Measurements from ENCODE around the gene SFRP2.

SFRP2 gene

DNA sequence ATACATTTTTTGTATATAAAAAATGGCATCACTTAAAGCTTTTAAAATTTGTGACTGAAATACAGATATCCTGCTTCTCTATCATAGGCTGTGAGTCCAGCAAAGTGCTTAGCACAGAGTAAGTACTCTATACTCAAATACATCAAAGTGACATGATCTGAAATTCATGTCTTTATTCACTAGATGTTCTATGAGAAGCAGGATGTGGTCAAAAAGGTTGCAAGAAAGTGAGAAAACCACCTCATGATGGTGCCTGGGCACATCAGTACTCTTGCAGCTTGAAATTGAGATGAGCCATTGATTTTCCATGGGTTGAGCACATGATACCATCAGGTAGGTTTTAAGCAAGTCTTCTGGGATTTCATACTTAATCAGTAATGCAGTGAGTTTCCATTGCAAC lies 20.4 kb upstream of the SFRP2 start:
- Histone ChIP-seq H3K27ac (ENCODE audit: low read length) (peak overlapping the region; percentile 67), H3K4me1 (ENCODE audit: insufficient read depth, low read length) (peaks cover 48% of the 10 kb centered on the region), H3K9me3 (ENCODE audit: insufficient read depth, low read length, severe bottlenecking) (no peaks in the 10 kb centered on the region), H3K4me2 (ENCODE audit: insufficient read depth, low read length) (peak overlapping the region; percentile 1; the same call in 1 of the 2 replicates), H3K27me3 (ENCODE audit: insufficient read depth, low read length, poor library complexity) (no peaks in the 10 kb centered on the region), H2AFZ (ENCODE audit: low read depth, low read length) (no peak overlapping the region), H3K4me3 (ENCODE audit: low read depth in 1 of 2, low read length in 2 of 2) (no peak overlapping the region), H3K9ac (ENCODE audit: low read depth, low read length) (no peak overlapping the region), H4K20me1 (ENCODE audit: insufficient read depth, low read length) (no peaks in the 10 kb centered on the region), H3K36me3 (ENCODE audit: insufficient read depth, low read length) (no peaks in the 10 kb centered on the region), H3K79me2 (ENCODE audit: insufficient read depth, low read length) (no peaks in the 10 kb centered on the region)
- no peak for TF ChIP-seq EZH2 (IDR thresholded peaks at IDR 0.05; ENCODE audit: borderline replicate concordance, low read depth, low read length, severe bottlenecking)
- TF ChIP-seq, protein P1, sequence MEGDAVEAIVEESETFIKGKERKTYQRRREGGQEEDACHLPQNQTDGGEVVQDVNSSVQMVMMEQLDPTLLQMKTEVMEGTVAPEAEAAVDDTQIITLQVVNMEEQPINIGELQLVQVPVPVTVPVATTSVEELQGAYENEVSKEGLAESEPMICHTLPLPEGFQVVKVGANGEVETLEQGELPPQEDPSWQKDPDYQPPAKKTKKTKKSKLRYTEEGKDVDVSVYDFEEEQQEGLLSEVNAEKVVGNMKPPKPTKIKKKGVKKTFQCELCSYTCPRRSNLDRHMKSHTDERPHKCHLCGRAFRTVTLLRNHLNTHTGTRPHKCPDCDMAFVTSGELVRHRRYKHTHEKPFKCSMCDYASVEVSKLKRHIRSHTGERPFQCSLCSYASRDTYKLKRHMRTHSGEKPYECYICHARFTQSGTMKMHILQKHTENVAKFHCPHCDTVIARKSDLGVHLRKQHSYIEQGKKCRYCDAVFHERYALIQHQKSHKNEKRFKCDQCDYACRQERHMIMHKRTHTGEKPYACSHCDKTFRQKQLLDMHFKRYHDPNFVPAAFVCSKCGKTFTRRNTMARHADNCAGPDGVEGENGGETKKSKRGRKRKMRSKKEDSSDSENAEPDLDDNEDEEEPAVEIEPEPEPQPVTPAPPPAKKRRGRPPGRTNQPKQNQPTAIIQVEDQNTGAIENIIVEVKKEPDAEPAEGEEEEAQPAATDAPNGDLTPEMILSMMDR (IDR thresholded peaks at IDR 0.05; ENCODE audit: borderline replicate concordance, extremely low read depth, low read length, poor library complexity, severe bottlenecking), result no peak
- peak; percentile 72 for DNase-seq
- ATAC-seq (ENCODE audit: insufficient read depth, low read depth), result peak; percentile 97

DNA sequence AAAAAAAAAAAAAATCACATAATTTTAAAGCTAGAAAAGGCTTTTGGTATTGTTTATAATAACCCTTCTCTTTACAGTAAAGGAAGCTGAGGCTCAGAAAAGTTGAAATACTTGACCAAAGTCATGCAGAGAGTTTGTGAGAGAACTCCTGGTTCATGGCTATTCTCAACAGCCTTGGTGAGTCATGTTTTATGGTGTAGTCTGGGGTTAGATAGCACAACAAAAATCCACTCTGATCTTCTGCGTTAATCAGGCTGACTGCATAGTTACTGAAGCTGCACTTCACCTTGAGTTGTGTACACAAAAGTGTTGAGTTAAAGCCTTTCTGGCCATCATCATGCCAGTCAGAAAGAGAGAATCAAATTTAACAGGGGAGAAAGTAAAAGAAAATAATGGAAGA lies 19.3 kb upstream of the SFRP2 start:
- peak overlapping the region; percentile 43 for H2AFZ ChIP-seq (ENCODE audit: low read depth, low read length)
- no peak for TF ChIP-seq EZH2 (IDR thresholded peaks at IDR 0.05; ENCODE audit: borderline replicate concordance, low read depth, low read length, severe bottlenecking)
- TF ChIP-seq, protein P1 (IDR thresholded peaks at IDR 0.05; ENCODE audit: borderline replicate concordance, extremely low read depth, low read length, poor library complexity, severe bottlenecking), result no peak
- peaks cover 48% of the 10 kb centered on the region for H3K4me1 ChIP-seq (ENCODE audit: insufficient read depth, low read length)
- no peaks in the 10 kb centered on the region for H3K79me2 ChIP-seq (ENCODE audit: insufficient read depth, low read length)
- no peaks in the 10 kb centered on the region for H3K36me3 ChIP-seq (ENCODE audit: insufficient read depth, low read length)
- DNase-seq (no peak), ATAC-seq (ENCODE audit: insufficient read depth, low read depth) (no peak)
- no peak overlapping the region for H3K4me3 ChIP-seq (ENCODE audit: low read depth in 1 of 2, low read length in 2 of 2)
- peak overlapping the region; percentile 66 for H3K27ac ChIP-seq (ENCODE audit: low read length)
- H3K9ac ChIP-seq (ENCODE audit: low read depth, low read length), result no peak overlapping the region
- H3K4me2 ChIP-seq (ENCODE audit: insufficient read depth, low read length), result peak overlapping the region; percentile 36; the same call in 1 of the 2 replicates
- no peaks in the 10 kb centered on the region for H3K27me3 ChIP-seq (ENCODE audit: insufficient read depth, low read length, poor library complexity)
- H3K9me3 ChIP-seq (ENCODE audit: insufficient read depth, low read length, severe bottlenecking), result no peaks in the 10 kb centered on the region
- no peaks in the 10 kb centered on the region for H4K20me1 ChIP-seq (ENCODE audit: insufficient read depth, low read length)

DNA sequence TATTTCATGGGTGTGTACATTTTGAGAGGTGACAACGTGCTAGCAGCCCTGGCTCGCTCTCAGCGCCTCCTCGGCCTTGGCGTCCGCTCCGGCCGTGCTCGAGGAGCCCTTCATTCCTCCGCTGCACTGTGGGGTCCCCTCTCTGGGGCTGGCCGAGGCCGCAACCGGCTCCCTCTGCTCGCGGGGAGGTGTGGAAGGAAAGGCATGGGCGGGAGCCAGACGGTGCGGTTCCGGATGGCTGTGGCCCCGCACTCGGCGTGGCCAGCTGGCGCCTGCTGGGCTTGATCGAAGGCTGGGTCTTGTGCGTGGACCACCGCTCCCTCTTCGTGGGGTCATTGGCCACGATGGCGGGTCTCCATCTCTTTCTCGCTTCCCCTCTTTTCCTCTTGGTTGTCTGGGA lies 17.2 kb upstream of the SFRP2 start:
- DNase-seq, result no peak
- Histone ChIP-seq H3K79me2 (ENCODE audit: insufficient read depth, low read length) (no peaks in the 10 kb centered on the region), H2AFZ (ENCODE audit: low read depth, low read length) (no peak overlapping the region), H3K27me3 (ENCODE audit: insufficient read depth, low read length, poor library complexity) (no peaks in the 10 kb centered on the region), H3K4me3 (ENCODE audit: low read depth in 1 of 2, low read length in 2 of 2) (no peak overlapping the region), H3K27ac (ENCODE audit: low read length) (no peak overlapping the region), H3K4me2 (ENCODE audit: insufficient read depth, low read length) (no peak overlapping the region), H3K9me3 (ENCODE audit: insufficient read depth, low read length, severe bottlenecking) (no peaks in the 10 kb centered on the region), H3K4me1 (ENCODE audit: insufficient read depth, low read length) (peaks cover 48% of the 10 kb centered on the region), H3K36me3 (ENCODE audit: insufficient read depth, low read length) (no peaks in the 10 kb centered on the region), H4K20me1 (ENCODE audit: insufficient read depth, low read length) (no peaks in the 10 kb centered on the region), H3K9ac (ENCODE audit: low read depth, low read length) (no peak overlapping the region)
- TF ChIP-seq, protein P1 (IDR thresholded peaks at IDR 0.05; ENCODE audit: borderline replicate concordance, extremely low read depth, low read length, poor library complexity, severe bottlenecking), result no peak
- TF ChIP-seq EZH2 (IDR thresholded peaks at IDR 0.05; ENCODE audit: borderline replicate concordance, low read depth, low read length, severe bottlenecking), result no peak
- no peak for ATAC-seq (ENCODE audit: insufficient read depth, low read depth)

DNA sequence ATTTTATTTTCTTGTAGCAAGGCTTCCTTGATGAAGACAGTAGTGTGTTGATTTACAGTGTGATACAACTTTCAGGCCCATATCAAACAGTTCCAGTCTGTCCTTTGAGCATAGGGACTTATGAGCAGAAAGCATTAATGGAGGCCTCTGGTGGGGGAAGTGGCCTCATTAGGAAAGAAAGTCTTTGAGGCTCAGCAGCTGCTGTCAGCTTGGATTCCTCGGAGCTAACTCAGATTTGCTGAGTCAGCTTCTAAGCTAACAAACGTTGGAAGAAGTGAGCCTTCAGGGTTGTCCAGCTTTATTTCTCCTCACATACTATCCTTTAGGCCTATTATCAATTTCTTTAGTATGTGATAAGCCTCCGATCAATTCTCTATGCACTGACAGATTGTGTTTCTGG lies 15.8 kb upstream of the SFRP2 start:
- H3K9me3 ChIP-seq (ENCODE audit: insufficient read depth, low read length, severe bottlenecking), result no peaks in the 10 kb centered on the region
- H3K4me3 ChIP-seq (ENCODE audit: low read depth in 1 of 2, low read length in 2 of 2), result no peak overlapping the region
- H3K79me2 ChIP-seq (ENCODE audit: insufficient read depth, low read length), result no peaks in the 10 kb centered on the region
- DNase-seq (peak; percentile 30), ATAC-seq (ENCODE audit: insufficient read depth, low read depth) (no peak)
- no peak overlapping the region for H3K9ac ChIP-seq (ENCODE audit: low read depth, low read length)
- H3K27me3 ChIP-seq (ENCODE audit: insufficient read depth, low read length, poor library complexity), result no peaks in the 10 kb centered on the region
- no peaks in the 10 kb centered on the region for H3K36me3 ChIP-seq (ENCODE audit: insufficient read depth, low read length)
- H2AFZ ChIP-seq (ENCODE audit: low read depth, low read length), result peak overlapping the region; percentile 17; the same call in 1 of the 2 replicates
- peaks cover 41% of the 10 kb centered on the region for H3K4me1 ChIP-seq (ENCODE audit: insufficient read depth, low read length)
- H3K4me2 ChIP-seq (ENCODE audit: insufficient read depth, low read length), result no peak overlapping the region
- no peaks in the 10 kb centered on the region for H4K20me1 ChIP-seq (ENCODE audit: insufficient read depth, low read length)
- H3K27ac ChIP-seq (ENCODE audit: low read length), result no peak overlapping the region
- no peak for TF ChIP-seq EZH2 (IDR thresholded peaks at IDR 0.05; ENCODE audit: borderline replicate concordance, low read depth, low read length, severe bottlenecking)
- TF ChIP-seq, protein P1 (IDR thresholded peaks at IDR 0.05; ENCODE audit: borderline replicate concordance, extremely low read depth, low read length, poor library complexity, severe bottlenecking), result no peak
